ENCODE data around the gene ACTRT2.

ACTRT2 gene

DNA sequence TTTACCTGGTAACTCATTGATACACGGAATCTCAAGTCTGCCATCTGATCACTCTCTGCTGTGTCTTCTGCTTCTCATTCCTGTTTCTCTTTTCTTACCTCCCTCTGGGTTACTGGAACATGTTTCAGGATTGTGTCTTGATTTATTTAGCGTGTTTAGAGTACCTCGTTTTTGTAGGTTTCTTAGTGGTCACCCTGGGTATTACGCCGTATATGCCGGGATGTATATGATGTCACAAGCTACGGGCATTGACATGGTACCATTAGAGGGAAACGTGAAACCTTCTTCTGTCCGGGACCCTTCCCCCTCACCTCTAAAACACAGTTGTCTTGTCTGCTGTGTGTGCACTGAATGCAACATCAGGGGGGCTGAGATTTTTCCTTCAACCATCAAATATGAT, 2.8 kb downstream of the ACTRT2 start:
- TF ChIP-seq GATA1 (IDR thresholded peaks at IDR 0.05; ENCODE audit: low read depth, low read length), result no peak
- TF ChIP-seq POLR2A (IDR thresholded peaks at IDR 0.05; ENCODE audit: low read length), result no peak
- DNase-seq, result no peak

DNA sequence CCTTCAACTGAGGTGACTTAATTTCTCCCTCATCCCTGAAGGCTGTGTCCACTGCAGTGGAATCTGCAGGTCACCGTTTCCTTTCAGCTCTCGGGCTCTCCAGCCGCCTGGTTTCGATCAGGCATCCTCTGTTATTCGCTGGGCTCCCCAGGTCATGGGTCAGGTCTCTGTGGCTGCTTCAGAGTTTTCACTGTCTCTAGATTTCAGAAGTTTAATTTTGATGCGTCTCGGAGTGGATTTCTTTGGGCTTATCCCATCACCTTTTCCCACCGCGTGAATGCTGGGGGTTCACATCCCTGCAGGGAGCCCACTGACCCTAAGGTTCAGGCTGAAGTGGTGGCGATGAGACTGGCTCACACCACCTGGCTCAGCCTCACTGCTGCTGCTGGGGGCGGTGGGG, 3.3 kb downstream of the ACTRT2 start:
- DNase-seq, result no peak
- no peak for TF ChIP-seq GATA1 (IDR thresholded peaks at IDR 0.05; ENCODE audit: low read depth, low read length)
- TF ChIP-seq POLR2A (IDR thresholded peaks at IDR 0.05; ENCODE audit: low read length), result no peak

DNA sequence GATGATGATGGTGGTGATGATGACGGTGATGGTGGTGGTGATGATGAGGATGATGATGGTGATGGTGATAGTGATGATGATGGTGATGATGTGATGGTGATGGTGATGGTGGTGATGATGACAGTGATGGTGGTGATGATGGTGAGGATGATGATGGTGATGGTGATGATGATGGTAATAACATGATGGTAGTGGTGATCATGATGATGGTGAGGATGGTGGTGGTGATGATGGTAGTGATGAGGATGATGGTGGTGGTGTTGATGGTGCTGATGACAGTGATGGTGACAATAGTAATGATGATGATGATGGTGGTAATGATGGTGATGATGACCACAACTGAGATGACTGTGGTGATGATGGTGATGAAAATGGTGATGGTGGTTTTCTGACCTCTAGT, 4.9 kb downstream of the ACTRT2 start:
- no peak for TF ChIP-seq POLR2A (IDR thresholded peaks at IDR 0.05; ENCODE audit: low read length)
- no peak for TF ChIP-seq GATA1 (IDR thresholded peaks at IDR 0.05; ENCODE audit: low read depth, low read length)
- DNase-seq, result no peak

DNA sequence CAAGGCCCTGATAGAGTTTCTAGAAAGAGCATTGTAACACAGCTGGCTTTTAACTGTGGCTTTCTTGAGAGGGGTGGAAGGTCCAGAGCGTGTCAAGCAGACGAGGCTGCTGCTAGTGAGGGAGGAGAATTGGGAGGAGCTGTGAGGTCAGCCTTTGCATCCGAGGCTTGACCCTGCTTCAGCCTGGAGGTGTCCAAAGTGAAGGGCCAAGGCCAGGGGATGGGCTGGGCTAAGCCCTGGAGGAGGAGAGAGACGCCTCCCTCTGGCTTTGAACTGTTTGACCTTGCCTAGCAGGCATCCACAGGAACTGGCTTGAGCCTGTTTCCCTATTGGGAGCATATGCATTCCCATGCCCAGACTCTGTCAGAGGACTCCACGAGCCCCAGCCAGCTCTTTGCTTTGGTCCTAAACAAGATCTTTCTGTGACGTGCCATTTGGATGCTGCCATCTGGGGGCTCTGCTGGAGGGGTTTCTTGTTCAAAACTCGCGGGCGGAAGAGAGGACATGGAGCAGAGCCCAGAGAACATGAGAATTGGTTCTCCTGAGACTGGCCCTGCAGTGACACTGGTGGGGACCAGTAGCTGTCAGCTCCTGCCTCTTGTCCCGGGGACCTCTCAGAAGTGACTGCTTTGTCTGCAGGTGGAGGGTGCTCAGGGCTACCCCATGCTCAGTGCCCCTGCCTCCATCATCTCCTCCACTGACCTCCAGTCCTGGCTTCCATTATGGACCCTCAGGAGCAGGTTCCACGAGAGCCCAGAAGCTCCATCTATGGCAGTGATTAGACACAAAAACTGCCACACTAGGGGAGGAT, 5.5 kb downstream of the ACTRT2 start:
- no peak for DNase-seq
- TF ChIP-seq GATA1 (IDR thresholded peaks at IDR 0.05; ENCODE audit: low read depth, low read length) (no peak), POLR2A (IDR thresholded peaks at IDR 0.05; ENCODE audit: low read length) (no peak)

DNA sequence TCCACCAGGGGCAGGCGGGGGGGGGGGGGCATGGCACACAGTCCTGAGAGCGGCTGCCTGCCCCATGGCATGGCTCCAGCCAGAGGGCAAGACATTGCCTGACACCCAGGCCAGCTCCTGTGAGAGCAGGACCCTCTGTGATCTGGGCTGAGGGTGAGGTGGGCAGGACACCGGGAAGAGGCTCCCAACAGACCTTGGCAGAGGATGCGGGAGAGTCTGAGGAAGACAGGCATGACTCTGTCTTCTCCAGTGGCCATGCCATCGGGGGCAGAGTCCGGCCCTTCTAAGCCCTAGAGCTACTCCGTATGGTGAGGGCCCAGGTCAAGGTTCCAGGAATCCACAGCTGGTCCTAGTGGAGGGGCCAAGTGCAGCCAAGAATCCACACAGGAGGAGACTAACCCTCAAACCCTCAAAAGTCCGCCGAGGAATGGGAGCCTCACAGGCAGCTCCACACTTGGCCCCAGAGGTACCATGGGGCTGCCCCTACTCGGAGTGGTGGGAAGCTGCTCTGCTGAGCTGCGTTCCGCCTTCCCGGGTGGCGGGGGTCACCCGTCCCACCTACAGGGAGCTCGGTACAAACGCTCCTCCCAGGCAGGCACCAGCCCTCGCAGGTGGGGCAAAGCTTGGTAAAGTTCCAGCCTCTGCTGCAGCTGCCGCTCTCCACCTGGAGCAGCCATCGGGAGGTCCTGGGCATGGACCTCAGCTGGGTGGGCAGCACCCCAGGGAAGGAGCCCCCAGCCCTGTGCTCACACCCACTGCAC, 6.5 kb downstream of the ACTRT2 start:
- TF ChIP-seq GATA1 (IDR thresholded peaks at IDR 0.05; ENCODE audit: low read depth, low read length), result no peak
- TF ChIP-seq POLR2A (IDR thresholded peaks at IDR 0.05; ENCODE audit: low read length), result no peak
- DNase-seq, result no peak

DNA sequence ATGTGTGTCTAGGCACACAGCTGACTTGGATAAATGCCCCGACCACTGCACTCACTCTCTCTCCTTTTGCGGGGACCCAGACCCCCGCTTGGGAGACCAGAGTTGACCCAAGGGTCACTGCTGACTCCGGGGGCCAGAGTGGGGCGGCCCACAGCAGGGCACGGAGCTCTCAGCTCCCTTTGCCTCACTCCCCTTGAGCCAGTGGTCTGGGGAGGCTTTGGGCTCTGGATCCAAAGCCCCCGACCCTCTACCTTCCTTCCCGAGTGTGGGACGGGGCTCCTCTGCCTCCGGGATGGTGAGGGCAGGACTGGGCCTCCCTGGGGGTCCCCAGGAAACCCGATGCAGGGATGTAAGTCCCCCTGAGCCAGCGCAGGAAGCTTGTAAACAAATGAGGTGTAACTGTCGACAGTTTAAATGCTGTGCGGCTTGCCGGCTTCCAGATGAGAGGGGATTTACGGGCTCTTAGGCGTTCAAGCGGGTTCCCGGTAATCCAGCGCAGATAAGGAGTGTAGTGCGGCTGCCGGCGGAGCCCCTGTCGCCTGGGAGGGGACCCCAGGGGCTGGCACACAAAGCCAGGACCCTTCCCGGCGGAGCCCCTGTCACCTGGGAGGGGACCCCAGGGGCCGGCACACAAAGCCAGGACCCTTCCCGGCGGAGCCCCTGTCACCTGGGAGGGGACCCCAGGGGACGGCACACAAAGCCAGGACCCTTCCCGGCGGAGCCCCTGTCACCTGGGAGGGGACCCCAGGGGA, 7.4 kb downstream of the ACTRT2 start:
- TF ChIP-seq GATA1 (IDR thresholded peaks at IDR 0.05; ENCODE audit: low read depth, low read length) (no peak), POLR2A (IDR thresholded peaks at IDR 0.05; ENCODE audit: low read length) (no peak)
- DNase-seq, result no peak

DNA sequence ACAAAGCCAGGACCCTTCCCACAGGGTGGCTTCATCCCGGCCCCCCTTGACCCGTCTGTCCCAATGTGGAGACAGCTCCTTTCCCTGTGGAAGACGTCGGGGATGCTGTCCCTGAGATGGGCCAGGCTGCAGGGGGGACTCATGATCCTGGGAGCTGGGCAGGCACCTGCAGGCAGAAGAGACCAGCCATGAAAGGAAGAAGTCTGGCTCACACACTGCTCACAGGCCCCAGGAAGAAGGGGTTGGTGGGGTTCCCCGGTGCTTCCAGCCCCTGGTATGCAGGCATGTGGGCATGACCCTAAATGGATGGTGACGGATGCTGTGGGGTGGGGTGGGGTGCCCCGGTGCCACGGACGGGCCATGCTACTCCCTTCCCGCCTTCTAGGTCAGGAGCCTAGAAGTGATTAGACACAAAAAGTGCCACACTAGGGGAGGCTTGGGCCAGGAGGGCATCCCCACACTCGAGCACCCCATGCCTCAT, 8.3 kb downstream of the ACTRT2 start:
- TF ChIP-seq GATA1 (IDR thresholded peaks at IDR 0.05; ENCODE audit: low read depth, low read length), result no peak
- no peak for TF ChIP-seq POLR2A (IDR thresholded peaks at IDR 0.05; ENCODE audit: low read length)
- DNase-seq, result no peak

DNA sequence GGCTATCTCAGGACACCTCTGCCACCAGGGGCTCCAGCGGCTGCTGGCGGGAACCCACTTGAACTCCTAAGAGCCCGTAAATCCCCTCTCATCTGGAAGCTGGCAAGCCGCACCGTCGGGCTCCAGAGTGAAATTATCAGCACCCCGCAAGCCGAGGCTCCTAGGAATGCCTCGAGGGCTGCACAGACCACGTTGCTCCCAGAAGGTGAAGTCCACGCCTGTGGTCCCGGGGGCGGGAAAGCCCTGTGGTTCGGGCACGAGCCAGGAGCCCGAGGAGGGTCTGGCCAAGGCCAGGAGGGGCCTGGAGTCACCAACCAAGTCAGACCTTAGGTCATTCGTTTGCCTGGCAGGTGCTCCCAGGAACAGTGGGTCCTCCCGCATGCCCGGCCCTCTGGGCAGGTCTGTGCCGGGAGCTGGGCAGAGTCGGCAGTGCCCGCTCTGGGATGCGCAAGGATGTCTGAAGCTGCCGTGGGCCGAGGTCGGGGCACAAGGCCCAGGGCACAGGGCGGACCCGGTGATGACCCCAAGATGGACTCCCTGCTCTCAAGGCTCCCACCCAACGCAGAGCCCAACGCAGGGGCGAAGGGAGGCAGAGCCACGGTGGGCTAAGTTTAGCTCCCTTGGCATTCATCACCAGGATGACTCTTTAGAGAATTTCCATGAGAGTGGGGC, 8.9 kb downstream of the ACTRT2 start:
- TF ChIP-seq GATA1 (IDR thresholded peaks at IDR 0.05; ENCODE audit: low read depth, low read length) (no peak), POLR2A (IDR thresholded peaks at IDR 0.05; ENCODE audit: low read length) (no peak)
- no peak for DNase-seq

DNA sequence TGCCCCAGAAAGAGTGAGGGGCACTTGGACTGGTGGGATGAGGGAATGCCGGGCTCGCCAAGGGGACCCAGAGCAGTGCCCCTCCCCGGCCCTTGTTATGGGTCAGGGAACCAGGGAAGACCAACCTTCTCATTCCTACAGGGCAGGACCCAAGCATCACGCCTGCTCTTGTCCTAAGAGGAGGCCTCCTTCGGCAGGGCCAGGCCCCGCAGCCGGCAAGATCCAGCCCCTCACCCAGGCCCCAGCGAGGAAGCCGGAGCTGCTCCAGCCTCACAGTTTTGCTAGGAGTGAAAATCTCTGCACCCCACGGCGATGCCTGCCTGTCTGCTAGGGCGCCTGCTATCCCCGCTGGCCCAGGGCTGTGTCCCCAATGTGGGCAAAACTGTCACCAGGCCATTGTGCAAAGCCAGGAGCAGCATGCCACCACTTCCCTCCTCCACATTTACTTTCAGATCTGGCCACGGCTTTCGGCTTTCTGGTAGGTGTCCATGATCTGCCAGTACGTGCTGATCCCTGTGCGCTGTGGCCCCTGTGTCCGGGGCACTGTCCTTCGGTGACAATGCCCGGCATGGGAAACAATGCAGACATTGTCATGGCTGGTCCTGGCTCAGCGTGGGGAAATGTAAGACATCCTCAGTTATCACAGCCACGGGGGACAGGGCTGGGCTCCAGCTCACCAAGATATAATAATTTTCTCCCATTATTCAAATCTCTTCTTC, 9.6 kb downstream of the ACTRT2 start:
- DNase-seq, result no peak
- TF ChIP-seq GATA1 (IDR thresholded peaks at IDR 0.05; ENCODE audit: low read depth, low read length) (no peak), POLR2A (IDR thresholded peaks at IDR 0.05; ENCODE audit: low read length) (no peak)

DNA sequence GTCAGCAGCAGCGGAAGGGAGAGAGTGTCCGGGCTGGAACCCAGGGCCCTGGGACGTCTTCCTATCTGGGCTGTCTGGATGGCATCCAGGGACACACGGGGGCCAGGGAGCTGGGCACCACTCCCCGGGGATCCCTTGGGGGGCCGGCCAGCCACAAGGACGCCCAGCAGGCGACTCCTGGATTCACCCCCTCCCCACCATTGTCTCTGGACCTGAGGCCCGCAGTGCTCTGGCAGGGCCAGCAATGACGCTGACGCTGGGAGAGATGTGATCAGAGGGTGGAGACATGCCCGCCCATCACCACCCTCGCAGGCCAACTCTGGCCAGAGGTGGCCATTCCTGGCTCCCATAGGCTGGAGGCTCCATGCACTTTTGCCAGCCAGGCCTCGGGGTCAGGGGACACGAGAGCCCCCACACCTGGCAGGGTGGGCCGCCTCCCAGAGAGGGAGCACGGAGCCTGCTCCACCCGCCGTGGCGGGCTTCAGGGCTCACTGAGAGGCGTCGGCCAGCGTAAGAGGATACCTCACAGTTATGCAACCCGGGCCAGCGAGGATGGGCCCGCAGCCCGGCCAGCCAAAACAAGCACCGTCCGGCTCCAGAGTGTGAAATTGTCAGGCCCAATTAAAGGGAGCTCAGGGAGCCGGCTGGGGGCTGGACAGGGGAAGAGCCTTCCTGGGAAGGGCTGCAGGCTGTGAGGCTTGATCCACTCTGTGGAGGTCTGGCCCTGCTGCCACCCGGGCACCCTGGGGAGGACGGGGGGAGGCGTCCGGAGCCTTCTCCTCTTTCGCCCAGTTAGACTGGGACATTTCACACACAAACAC, 10.3 kb downstream of the ACTRT2 start:
- TF ChIP-seq POLR2A (IDR thresholded peaks at IDR 0.05; ENCODE audit: low read length), result no peak
- TF ChIP-seq GATA1 (IDR thresholded peaks at IDR 0.05; ENCODE audit: low read depth, low read length), result no peak
- no peak for DNase-seq

DNA sequence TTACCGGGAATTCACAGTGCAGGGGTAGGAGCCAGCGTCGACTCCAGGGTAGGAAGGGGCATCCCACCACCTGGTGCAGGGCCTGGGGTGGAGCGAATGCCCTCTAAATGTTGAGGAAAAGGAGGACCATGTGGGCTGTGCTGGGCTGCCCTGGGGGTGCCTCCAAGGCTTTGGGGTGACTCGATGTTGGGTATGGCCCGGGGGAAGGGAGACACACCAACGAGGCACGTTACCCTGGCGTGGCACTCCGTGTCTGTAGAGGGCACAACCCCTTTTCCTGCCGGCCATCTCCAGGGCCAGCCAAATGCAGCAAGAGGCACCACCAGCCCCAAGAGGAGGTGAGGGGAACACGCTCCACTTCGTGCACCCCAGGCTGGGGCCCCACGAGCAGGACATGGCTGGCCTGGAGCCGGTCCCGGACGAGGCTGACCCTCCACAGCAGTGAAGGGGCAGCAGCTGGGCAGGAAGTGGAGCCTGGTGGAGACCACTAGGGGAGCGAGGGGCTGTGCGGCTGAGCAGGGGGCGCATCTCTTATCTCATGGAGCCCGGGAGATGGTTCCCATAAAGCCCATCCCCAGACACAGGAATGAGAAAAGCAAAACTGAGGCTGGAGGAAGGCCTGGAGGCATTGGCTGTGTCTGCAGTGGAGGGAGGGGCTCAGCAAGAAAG, 11.2 kb downstream of the ACTRT2 start:
- DNase-seq, result no peak

More for the DNA sequence above, 11.2 kb downstream of the ACTRT2 start:
- no peak for TF ChIP-seq POLR2A (IDR thresholded peaks at IDR 0.05; ENCODE audit: low read length)
- TF ChIP-seq GATA1 (IDR thresholded peaks at IDR 0.05; ENCODE audit: low read depth, low read length), result no peak
